ENCODE measurements around the gene HTRA3. TPM values are rescaled to one million over a fixed set of nuclear protein-coding genes. Genes with fewer than 3 reads are reported as not detected.

HTRA3 gene
- total and polyA plus RNA-seq, 2 experiments from 2014 or later, result 1.3 to 3.6 TPM

GRCh38 chr4:8344377-8344776, 74.8 kb downstream of the HTRA3 start:
- no peaks in the 10 kb centered on the region for H3K36me3 ChIP-seq (ENCODE audit: insufficient read depth)
- Mint-ChIP-seq H3K4me3 (no peak overlapping the region), H3K27ac (no peak overlapping the region), H3K4me1 (peaks cover 6% of the 10 kb centered on the region), H3K36me3 (ENCODE audit: low read depth) (no peaks in the 10 kb centered on the region), H3K27me3 (ENCODE audit: insufficient read depth, low read depth, poor library complexity) (peaks cover 12% of the 10 kb centered on the region), H3K9me3 (no peaks in the 10 kb centered on the region)
- H3F3A ChIP-seq (replicated peaks; ENCODE audit: low read depth), result 0 out of 2 replicates have a peak, but pooled peaks cover 3% of the 10 kb centered on the region
- no peak overlapping the region for H3K27ac ChIP-seq (ENCODE audit: low read depth)
- no peaks in the 10 kb centered on the region for H3K79me2 ChIP-seq (replicated peaks; ENCODE audit: insufficient read depth)
- H3K4me1 ChIP-seq (ENCODE audit: insufficient read depth), result no peaks in the 10 kb centered on the region; the same call in 1 of the 2 replicates
- no peak overlapping the region for H3K4me2 ChIP-seq
- no peak overlapping the region for H2AFZ ChIP-seq
- no peak overlapping the region for H3K4me3 ChIP-seq
- H3K27me3 ChIP-seq (ENCODE audit: insufficient read depth), result no peaks in the 10 kb centered on the region
- TF ChIP-seq POLR2AphosphoS5 (IDR thresholded peaks at IDR 0.05; ENCODE audit: low read depth), result no peak
- no peak for TF ChIP-seq JUNB (IDR thresholded peaks at IDR 0.05; ENCODE audit: unreplicated experiment)
- no peak for TF ChIP-seq NANOG (IDR thresholded peaks at IDR 0.05; ENCODE audit: borderline replicate concordance)
- TF ChIP-seq ETS1 (IDR thresholded peaks at IDR 0.05), result no peak
- no peak for TF ChIP-seq EZH2phosphoT487 (IDR thresholded peaks at IDR 0.05; ENCODE audit: unreplicated experiment)
- no peak for TF ChIP-seq EZH2 (IDR thresholded peaks at IDR 0.05; ENCODE audit: low read depth, unreplicated experiment)
- TF ChIP-seq, protein P1, sequence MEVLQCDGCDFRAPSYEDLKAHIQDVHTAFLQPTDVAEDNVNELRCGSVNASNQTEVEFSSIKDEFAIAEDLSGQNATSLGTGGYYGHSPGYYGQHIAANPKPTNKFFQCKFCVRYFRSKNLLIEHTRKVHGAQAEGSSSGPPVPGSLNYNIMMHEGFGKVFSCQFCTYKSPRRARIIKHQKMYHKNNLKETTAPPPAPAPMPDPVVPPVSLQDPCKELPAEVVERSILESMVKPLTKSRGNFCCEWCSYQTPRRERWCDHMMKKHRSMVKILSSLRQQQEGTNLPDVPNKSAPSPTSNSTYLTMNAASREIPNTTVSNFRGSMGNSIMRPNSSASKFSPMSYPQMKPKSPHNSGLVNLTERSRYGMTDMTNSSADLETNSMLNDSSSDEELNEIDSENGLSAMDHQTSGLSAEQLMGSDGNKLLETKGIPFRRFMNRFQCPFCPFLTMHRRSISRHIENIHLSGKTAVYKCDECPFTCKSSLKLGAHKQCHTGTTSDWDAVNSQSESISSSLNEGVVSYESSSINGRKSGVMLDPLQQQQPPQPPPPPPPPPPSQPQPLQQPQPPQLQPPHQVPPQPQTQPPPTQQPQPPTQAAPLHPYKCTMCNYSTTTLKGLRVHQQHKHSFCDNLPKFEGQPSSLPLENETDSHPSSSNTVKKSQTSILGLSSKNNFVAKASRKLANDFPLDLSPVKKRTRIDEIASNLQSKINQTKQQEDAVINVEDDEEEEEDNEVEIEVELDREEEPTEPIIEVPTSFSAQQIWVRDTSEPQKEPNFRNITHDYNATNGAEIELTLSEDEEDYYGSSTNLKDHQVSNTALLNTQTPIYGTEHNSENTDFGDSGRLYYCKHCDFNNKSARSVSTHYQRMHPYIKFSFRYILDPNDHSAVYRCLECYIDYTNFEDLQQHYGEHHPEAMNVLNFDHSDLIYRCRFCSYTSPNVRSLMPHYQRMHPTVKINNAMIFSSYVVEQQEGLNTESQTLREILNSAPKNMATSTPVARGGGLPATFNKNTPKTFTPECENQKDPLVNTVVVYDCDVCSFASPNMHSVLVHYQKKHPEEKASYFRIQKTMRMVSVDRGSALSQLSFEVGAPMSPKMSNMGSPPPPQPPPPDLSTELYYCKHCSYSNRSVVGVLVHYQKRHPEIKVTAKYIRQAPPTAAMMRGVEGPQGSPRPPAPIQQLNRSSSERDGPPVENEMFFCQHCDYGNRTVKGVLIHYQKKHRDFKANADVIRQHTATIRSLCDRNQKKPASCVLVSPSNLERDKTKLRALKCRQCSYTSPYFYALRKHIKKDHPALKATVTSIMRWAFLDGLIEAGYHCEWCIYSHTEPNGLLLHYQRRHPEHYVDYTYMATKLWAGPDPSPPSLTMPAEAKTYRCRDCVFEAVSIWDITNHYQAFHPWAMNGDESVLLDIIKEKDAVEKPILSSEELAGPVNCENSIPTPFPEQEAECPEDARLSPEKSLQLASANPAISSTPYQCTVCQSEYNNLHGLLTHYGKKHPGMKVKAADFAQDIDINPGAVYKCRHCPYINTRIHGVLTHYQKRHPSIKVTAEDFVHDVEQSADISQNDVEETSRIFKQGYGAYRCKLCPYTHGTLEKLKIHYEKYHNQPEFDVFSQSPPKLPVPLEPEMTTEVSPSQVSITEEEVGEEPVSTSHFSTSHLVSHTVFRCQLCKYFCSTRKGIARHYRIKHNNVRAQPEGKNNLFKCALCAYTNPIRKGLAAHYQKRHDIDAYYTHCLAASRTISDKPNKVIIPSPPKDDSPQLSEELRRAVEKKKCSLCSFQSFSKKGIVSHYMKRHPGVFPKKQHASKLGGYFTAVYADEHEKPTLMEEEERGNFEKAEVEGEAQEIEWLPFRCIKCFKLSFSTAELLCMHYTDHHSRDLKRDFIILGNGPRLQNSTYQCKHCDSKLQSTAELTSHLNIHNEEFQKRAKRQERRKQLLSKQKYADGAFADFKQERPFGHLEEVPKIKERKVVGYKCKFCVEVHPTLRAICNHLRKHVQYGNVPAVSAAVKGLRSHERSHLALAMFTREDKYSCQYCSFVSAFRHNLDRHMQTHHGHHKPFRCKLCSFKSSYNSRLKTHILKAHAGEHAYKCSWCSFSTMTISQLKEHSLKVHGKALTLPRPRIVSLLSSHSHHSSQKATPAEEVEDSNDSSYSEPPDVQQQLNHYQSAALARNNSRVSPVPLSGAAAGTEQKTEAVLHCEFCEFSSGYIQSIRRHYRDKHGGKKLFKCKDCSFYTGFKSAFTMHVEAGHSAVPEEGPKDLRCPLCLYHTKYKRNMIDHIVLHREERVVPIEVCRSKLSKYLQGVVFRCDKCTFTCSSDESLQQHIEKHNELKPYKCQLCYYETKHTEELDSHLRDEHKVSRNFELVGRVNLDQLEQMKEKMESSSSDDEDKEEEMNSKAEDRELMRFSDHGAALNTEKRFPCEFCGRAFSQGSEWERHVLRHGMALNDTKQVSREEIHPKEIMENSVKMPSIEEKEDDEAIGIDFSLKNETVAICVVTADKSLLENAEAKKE (CRISPR knock-in tag; IDR thresholded peaks at IDR 0.05), result no peak
- no peak for TF ChIP-seq ZNF114 (CRISPR knock-in tag; IDR thresholded peaks at IDR 0.05)
- TF ChIP-seq, protein P2, sequence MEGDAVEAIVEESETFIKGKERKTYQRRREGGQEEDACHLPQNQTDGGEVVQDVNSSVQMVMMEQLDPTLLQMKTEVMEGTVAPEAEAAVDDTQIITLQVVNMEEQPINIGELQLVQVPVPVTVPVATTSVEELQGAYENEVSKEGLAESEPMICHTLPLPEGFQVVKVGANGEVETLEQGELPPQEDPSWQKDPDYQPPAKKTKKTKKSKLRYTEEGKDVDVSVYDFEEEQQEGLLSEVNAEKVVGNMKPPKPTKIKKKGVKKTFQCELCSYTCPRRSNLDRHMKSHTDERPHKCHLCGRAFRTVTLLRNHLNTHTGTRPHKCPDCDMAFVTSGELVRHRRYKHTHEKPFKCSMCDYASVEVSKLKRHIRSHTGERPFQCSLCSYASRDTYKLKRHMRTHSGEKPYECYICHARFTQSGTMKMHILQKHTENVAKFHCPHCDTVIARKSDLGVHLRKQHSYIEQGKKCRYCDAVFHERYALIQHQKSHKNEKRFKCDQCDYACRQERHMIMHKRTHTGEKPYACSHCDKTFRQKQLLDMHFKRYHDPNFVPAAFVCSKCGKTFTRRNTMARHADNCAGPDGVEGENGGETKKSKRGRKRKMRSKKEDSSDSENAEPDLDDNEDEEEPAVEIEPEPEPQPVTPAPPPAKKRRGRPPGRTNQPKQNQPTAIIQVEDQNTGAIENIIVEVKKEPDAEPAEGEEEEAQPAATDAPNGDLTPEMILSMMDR (conservative IDR thresholded peaks at IDR 0.05; ENCODE audit: low read depth in 2 of 2), result no peak
- TF ChIP-seq STAT1 (IDR thresholded peaks at IDR 0.05; ENCODE audit: unreplicated experiment), result no peak
- no peaks in the 10 kb centered on the region for H4K20me1 ChIP-seq (replicated peaks; ENCODE audit: insufficient read depth)
- DNase-seq (ENCODE audit: low spot score), result no peak
- no peak for ATAC-seq
- H3K9me2 ChIP-seq (ENCODE audit: insufficient read depth), result no peaks in the 10 kb centered on the region
